HL-60/S4 (cell line): ENCODE results near the gene ANXA8L1.
"Not testable (repeated sequence)": the region's sequence is repeated elsewhere in the genome, so short reads cannot be mapped to it uniquely, and the experiment has no call there.

Source experiments
- in situ Hi-C: fragments of 300-500 bp; cut with MboI; formaldehyde crosslinking; loops from 2 replicates; pipeline ENCODE4 v1.14.3; 2022; ENCODE audit warnings: low sequenced_read_pairs

Gene ANXA8L1

DNA sequence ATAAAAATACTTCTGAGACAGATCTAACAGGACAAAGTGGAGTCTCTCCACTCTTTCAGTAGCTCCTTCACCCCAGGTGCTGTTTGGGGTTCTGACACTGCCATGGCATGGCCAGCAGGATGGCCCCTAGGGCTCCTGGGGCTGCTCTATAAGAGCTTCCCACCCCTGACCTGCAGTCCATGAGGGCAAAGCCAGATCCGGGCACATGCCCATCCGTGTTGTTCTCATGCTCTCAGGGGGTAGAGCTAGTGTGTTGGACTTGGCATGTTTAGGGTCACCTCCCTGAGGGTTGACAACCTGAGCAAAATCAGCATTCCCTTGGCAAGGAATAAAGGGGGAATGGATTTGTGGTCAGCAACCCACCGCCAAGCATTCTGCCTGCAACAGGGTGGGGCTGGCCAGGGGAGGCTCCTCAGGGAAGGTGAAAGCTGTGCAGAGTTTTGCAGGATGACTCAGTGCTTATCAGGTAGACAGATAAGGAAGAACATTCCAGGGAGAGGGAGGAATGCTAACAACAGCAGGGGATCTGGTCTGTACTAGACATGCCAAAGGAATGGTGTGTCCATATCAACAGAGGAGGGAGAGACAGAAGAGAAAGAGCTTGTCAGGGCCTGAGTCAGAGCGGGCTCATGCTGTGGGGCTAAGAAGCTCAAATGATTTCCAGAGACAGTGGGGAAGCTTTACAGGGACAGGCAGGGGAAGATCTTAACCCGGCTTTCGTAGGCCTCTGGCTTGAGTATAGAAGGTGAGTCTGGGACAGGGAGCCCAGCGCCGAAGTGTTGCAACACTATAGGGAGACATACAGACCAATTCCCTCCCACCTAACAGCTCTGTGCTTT lies 21.1 kb downstream of the ANXA8L1 start:
- in situ Hi-C loops: not testable (repeated sequence)

DNA sequence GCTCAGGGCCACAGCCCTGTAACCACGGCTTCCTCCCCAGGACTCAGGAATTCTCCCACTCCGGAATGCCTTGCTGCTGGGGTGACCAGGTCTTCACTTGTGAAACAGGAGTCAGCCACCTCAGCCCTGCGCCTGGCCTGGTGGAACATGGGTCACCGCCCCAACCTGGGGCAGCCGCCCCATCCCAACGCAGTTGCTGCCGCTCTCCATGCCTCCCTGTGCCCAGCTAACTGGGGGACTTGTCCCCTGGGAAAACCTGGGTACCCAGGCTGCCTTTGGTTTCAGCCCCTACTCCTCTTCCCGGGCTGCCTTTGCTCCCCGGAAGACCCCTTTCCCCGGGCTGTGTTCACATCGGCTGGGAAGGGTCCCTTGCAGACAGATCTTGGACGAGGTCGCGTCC lies 22.2 kb downstream of the ANXA8L1 start:
- in situ Hi-C loops: not testable (repeated sequence)

DNA sequence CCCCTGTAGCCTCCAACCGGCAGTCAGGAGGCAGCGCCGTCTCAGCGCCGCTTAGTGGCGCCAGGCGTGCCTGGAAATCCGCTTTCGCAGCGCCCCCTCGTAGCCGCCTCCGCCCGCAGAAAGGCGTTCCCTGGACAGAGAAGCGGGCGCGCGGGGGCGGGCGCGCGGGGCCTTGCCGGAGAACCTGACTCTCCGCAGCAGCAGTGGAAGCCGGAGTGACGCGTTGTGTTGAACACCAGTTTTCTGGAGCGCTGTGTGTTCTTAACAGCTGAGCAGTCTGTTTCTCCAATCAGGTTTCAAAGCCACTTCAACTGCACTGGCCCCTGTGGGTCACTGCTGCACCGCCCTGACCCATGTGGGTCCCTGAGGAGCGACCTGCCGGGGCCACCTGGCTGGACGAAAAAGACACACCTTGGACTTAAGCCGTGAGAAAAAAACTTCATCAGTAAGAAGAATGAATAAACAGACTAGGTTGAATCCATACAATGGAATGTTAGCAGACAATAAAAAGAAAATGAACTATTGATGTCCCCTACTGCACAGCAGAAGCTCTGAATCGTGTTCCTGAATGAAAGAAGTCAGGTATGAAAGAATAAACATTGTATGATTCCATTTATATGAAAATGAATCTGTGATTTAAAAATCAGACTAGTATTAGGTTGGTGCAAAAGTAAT lies 22.8 kb downstream of the ANXA8L1 start:
- in situ Hi-C loops: not testable (repeated sequence)

DNA sequence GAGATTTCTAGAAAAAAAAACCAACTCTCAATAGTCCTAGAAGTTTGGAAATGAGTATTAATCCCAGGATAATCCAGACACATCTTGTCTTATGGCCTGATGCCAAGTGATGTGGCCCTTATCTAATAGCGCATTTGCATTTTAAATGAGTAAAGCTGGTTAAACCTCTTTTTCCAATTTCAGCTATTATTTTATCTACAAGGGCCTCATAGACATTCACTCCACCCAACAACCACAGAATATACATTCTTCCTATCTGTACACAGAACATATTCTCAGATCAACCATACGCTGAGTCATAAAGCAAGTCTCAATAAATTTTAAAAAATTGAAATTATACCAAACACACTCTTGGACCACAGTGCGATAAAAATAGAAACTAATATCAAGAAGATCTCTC lies 34.0 kb downstream of the ANXA8L1 start:
- in situ Hi-C loops: not testable (repeated sequence)

DNA sequence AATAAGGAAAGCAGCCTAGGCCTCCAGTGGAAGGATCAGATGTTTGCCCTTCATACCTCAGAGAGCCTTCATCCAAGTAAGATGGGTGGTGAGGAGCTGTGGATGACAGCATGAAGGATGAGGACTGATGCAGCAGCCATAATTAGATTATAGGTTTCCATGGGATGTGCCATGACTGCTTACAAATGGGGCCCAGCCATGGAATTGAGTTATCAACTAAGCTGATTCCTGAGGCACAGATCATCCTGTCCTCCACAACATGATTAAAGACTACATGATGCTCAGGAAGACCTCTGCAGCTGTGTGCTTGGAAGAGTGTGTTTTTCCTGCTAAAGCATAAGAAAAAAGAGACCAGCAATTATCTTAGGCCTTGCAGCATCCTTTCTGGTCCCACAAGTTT lies 35.5 kb downstream of the ANXA8L1 start:
- in situ Hi-C loops: not testable (repeated sequence)

DNA sequence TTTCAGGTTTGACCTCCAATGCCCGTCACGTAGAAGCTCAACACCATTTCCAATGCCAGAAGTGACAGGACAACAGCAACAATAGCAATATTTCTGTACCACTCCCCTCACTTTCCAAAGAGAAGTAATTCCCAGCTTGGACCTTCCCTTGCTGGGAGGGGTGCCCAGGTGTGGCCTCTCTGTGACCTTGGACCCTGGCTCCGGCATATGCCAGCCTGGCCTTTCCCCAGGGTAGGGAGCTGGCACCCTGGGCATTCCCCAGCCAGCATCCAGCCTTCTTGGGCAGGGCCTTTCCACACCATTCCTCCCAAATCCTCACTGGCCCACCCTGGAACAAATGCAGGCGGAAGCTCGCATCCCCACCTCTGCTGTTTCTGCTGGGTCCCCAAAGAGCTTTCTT lies 37.1 kb downstream of the ANXA8L1 start:
- in situ Hi-C loops: not testable (repeated sequence)

GRCh38 chr10:46415291-46415690 lies 39.7 kb downstream of the ANXA8L1 start:
- in situ Hi-C loops: not testable (repeated sequence)

GRCh38 chr10:46418283-46418682 lies 42.7 kb downstream of the ANXA8L1 start:
- in situ Hi-C loops: not testable (repeated sequence)

DNA sequence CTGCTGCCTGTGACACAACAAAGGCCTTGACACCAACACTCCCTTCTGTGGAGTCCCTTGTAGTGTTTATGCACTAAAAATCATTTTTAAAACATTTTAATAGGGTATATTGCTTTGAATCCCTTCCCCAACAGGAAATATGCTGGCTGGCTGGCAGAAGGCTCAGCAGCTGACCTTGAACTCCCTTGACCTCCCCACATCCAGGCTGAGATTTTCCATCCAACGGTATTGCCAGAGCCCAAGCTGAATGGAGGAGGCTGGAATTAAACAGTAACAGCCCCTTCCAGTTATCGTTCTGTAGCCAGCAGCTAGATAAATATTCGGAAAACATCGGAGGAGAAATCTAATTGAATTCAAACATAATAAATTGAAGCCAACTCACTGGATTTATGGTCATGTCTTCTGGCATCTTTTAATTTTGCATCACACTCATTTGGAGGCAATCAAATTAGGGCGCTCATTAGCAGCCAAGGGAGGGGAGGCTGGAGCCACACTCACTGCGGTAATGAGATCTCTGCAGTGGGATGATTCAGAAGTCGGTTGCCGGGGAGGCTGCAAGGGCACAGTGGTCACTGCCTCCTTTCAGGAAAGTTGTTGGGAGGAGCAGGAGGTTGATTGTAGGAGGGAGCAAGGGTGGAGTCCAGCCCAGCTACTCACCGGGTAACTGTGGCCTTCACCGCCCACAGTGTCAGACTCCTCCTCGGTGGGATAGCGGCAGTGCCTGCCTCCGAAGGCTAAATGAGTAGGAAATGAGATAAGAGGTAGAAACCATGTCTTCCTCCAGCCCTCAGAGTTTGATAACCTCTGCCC lies 44.2 kb downstream of the ANXA8L1 start:
- in situ Hi-C loops: not testable (repeated sequence)

DNA sequence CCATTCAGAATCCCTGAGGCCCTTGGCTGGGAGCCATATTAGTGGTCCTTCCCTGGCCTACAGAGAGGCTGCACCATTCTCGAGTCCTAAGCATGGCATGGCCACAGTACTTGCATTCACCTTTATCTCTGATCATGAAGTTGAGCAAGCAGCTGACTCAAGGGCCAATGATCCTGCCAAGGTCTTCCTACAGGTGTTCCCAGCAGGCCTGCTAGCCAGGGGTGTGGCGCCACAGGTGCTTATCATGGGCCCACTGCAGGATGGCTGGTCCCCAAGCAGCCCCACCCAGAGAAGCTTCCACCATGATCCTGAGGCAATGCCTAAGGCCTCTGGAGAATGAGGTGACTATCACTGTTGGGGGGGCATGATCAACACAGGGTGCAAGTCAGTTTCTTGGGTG lies 48.0 kb downstream of the ANXA8L1 start:
- in situ Hi-C loops: not testable (repeated sequence)

DNA sequence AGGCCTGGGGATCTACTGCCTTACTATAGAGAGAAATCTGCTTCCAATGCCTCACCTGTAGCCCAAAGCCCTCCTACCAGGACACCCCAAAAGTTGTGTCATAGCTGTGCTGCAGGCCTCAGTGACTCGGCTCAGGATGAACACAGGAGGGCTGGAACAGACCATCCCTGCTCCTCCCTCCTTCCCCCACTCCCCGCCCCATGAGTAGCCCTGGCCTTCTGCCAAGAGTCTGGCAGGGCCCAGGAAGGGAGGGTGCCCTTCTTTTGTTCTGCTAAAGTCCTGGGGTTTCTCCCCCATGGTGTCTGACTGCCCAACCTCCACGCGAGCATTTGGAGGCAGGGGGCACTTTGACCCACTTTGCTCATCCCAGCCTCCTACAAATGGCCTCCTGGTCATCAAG lies 65.4 kb downstream of the ANXA8L1 start:
- in situ Hi-C loops: not testable (repeated sequence)
